ENCODE data around the gene RAX2.
A peak's percentile ranks its signal among the peaks of the same experiment; 100 is the strongest.
"Not testable (repeated sequence)": the region's sequence is repeated elsewhere in the genome, so short reads cannot be mapped to it uniquely, and the experiment has no call there.

RAX2 gene

GRCh38 chr19:3761382-3762129 lies 10.5 kb downstream of the RAX2 start, which contains the start of gene APBA3:
Gene APBA3 (minus strand): TSS chr19:3761692. CDS start chr19:3760264, 1,428 bp downstream.
- peak within 1 kb of the TSS; percentile 86 for H2AFZ ChIP-seq (ENCODE audit: low read depth)
- peak within 1 kb of the TSS; percentile 80 for H3K4me2 ChIP-seq
- no peak within 1 kb of the TSS for H3K4me3 ChIP-seq (IDR thresholded peaks at IDR 0.05; ENCODE audit: insufficient read depth, low read depth, low read length)
- H3K36me3 ChIP-seq (ENCODE audit: insufficient read depth), result no peaks in the 10 kb centered on the region
- H3K27ac ChIP-seq, result peak within 1 kb of the TSS; percentile 91
- H3K27me3 ChIP-seq (ENCODE audit: insufficient read depth, low read depth), result no peaks in the 10 kb centered on the region
- H4K20me1 ChIP-seq (ENCODE audit: insufficient read depth), result no peaks in the 10 kb centered on the region
- H3K79me2 ChIP-seq (ENCODE audit: insufficient read depth, low read depth), result peaks cover 10% of the 10 kb centered on the region; the same call in 1 of the 2 replicates
- H3K9ac ChIP-seq, result peak within 1 kb of the TSS; percentile 90
- TF ChIP-seq, protein P1, sequence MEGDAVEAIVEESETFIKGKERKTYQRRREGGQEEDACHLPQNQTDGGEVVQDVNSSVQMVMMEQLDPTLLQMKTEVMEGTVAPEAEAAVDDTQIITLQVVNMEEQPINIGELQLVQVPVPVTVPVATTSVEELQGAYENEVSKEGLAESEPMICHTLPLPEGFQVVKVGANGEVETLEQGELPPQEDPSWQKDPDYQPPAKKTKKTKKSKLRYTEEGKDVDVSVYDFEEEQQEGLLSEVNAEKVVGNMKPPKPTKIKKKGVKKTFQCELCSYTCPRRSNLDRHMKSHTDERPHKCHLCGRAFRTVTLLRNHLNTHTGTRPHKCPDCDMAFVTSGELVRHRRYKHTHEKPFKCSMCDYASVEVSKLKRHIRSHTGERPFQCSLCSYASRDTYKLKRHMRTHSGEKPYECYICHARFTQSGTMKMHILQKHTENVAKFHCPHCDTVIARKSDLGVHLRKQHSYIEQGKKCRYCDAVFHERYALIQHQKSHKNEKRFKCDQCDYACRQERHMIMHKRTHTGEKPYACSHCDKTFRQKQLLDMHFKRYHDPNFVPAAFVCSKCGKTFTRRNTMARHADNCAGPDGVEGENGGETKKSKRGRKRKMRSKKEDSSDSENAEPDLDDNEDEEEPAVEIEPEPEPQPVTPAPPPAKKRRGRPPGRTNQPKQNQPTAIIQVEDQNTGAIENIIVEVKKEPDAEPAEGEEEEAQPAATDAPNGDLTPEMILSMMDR (conservative IDR thresholded peaks at IDR 0.05; ENCODE audit: low read depth, low read length), result peak; percentile 81
- H3K4me1 ChIP-seq (ENCODE audit: low read depth, poor library complexity, severe bottlenecking), result peaks cover 23% of the 10 kb centered on the region

GRCh38 chr19:3760871-3761361 lies 11.1 kb downstream of the RAX2 start:
- Histone ChIP-seq H3K36me3 (ENCODE audit: insufficient read depth) (no peaks in the 10 kb centered on the region), H3K4me1 (ENCODE audit: low read depth, poor library complexity, severe bottlenecking) (peaks cover 23% of the 10 kb centered on the region), H3K27ac (peak overlapping the region; percentile 65), H3K4me3 (IDR thresholded peaks at IDR 0.05; ENCODE audit: insufficient read depth, low read depth, low read length) (no peak overlapping the region), H3K4me2 (peak overlapping the region; percentile 80), H3K9ac (peak overlapping the region; percentile 90), H3K27me3 (ENCODE audit: insufficient read depth, low read depth) (no peaks in the 10 kb centered on the region), H3K79me2 (ENCODE audit: insufficient read depth, low read depth) (peaks cover 10% of the 10 kb centered on the region; the same call in 1 of the 2 replicates), H4K20me1 (ENCODE audit: insufficient read depth) (no peaks in the 10 kb centered on the region), H2AFZ (ENCODE audit: low read depth) (peak overlapping the region; percentile 86)
- TF ChIP-seq, protein P1 (conservative IDR thresholded peaks at IDR 0.05; ENCODE audit: low read depth, low read length), result no peak

GRCh38 chr19:3759482-3760254 lies 12.4 kb downstream of the RAX2 start:
- Histone ChIP-seq H3K36me3 (ENCODE audit: insufficient read depth) (no peaks in the 10 kb centered on the region), H2AFZ (ENCODE audit: low read depth) (no peak overlapping the region), H3K79me2 (ENCODE audit: insufficient read depth, low read depth) (peaks cover 10% of the 10 kb centered on the region; the same call in 1 of the 2 replicates), H4K20me1 (ENCODE audit: insufficient read depth) (no peaks in the 10 kb centered on the region), H3K9ac (no peak overlapping the region), H3K4me2 (no peak overlapping the region; the same call in 1 of the 2 replicates), H3K4me3 (IDR thresholded peaks at IDR 0.05; ENCODE audit: insufficient read depth, low read depth, low read length) (no peak overlapping the region), H3K27ac (no peak overlapping the region), H3K4me1 (ENCODE audit: low read depth, poor library complexity, severe bottlenecking) (peaks cover 23% of the 10 kb centered on the region), H3K27me3 (ENCODE audit: insufficient read depth, low read depth) (no peaks in the 10 kb centered on the region)
- TF ChIP-seq, protein P1 (conservative IDR thresholded peaks at IDR 0.05; ENCODE audit: low read depth, low read length), result no peak

DNA sequence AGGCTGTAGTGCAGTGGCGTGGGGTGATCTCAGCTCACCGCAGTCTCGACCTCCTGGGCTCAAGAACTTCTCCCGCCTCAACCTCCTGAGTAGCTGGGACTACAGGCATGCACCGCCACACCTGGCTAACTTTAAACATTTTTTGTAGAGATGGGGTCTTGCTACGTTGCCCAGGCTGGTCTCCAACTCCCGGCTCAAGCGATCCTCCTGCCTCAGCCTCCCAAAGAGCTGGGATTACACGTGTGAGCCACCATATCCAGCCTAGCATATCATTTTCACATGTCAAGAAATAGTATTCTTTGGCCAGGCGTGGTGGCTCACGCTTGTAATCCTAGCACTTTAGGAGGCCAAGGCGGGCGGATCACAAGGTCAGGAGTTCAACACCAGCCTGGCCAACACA lies 13.7 kb downstream of the RAX2 start:
- H2AFZ ChIP-seq (ENCODE audit: low read depth); H3K36me3 ChIP-seq (ENCODE audit: insufficient read depth); H3K79me2 ChIP-seq (ENCODE audit: insufficient read depth, low read depth); H3K4me3 ChIP-seq (IDR thresholded peaks at IDR 0.05; ENCODE audit: insufficient read depth, low read depth, low read length); H3K27ac ChIP-seq; H4K20me1 ChIP-seq (ENCODE audit: insufficient read depth); H3K27me3 ChIP-seq (ENCODE audit: insufficient read depth, low read depth); H3K4me2 ChIP-seq; H3K9ac ChIP-seq: not testable (repeated sequence)
- peaks cover 19% of the 10 kb centered on the region for H3K4me1 ChIP-seq (ENCODE audit: low read depth, poor library complexity, severe bottlenecking)

DNA sequence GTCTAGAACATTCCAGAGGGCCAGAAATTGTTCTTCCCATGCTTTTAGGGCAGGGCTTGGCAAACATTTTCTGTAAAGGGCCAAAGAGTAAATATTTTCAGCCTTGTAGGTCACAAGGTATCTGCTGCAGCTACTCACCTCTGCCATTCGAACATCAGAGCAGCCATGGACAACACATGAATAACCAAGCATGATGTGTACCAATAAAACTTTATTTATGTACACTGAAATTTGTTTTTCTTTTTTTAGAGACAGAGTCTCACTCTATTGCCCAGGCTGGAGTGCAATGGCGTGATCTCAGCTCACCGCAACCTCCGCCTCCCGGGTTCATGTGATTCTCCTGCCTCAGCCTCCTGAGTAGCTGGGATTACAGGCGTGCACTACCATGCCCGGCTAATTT lies 14.3 kb downstream of the RAX2 start:
- H3K27me3 ChIP-seq (ENCODE audit: insufficient read depth, low read depth); H3K79me2 ChIP-seq (ENCODE audit: insufficient read depth, low read depth); H3K4me2 ChIP-seq; H2AFZ ChIP-seq (ENCODE audit: low read depth); H3K36me3 ChIP-seq (ENCODE audit: insufficient read depth); H3K9ac ChIP-seq; H4K20me1 ChIP-seq (ENCODE audit: insufficient read depth); H3K27ac ChIP-seq; H3K4me3 ChIP-seq (IDR thresholded peaks at IDR 0.05; ENCODE audit: insufficient read depth, low read depth, low read length): not testable (repeated sequence)
- peaks cover 16% of the 10 kb centered on the region for H3K4me1 ChIP-seq (ENCODE audit: low read depth, poor library complexity, severe bottlenecking)
